Spleen (tissue), 11 donors: ENCODE data around the gene CRAT. TPM values are rescaled to one million over a fixed set of nuclear protein-coding genes. Genes with fewer than 3 reads are reported as not detected.

Experiments used
- DNase-seq: peaks from one replicate; pipeline ENCODE4 v3.0.0-alpha.2; 2020
- H3K27ac ChIP-seq, 8 donors: fragments of 200-600 bp; sonication (generic) in 7 of 8; 1 replicate in 4 of 8; 2 replicates in 4 of 8; pipeline versions ENCODE4 v1.5.0 to v1.8.0; 2016 to 2021; ENCODE audit warnings: inconsistent platforms in 4 of 8, mild to moderate bottlenecking in 4 of 8, moderate library complexity in 1 of 8
- H3K27me3 ChIP-seq, 7 donors: fragments of 200-600 bp; sonication (generic) in 6 of 7; replicated peaks in 1 of 7; 1 replicate in 4 of 7; 2 replicates in 3 of 7; pipeline versions ENCODE4 v1.5.0 to v1.8.0; 2016 to 2021; ENCODE audit warnings: inconsistent platforms in 3 of 7, mild to moderate bottlenecking in 1 of 7
- H3K36me3 ChIP-seq, 6 donors: fragments of 200-600 bp; sonication (generic) in 5 of 6; 1 replicate in 4 of 6; 2 replicates in 2 of 6; pipeline versions ENCODE4 v1.5.0 to v1.8.0; 2016 to 2021; ENCODE audit warnings: inconsistent platforms in 2 of 6
- H3K4me1 ChIP-seq, 6 donors: fragments of 200-600 bp; sonication (generic) in 5 of 6; 1 replicate in 3 of 6; 2 replicates in 3 of 6; pipeline versions ENCODE4 v1.5.0 to v1.8.0; 2016 to 2021; ENCODE audit warnings: inconsistent platforms in 3 of 6
- H3K4me3 ChIP-seq, 8 donors: fragments of 200-600 bp; sonication (generic) in 7 of 8; 1 replicate in 4 of 8; 2 replicates in 4 of 8; pipeline versions ENCODE4 v1.5.0 to v1.8.0; 2016 to 2021; ENCODE audit warnings: inconsistent platforms in 4 of 8, mild to moderate bottlenecking in 4 of 8, moderate library complexity in 2 of 8
- H3K9me3 ChIP-seq, 8 donors: fragments of 200-600 bp; sonication (generic) in 7 of 8; 1 replicate in 4 of 8; 2 replicates in 4 of 8; pipeline versions ENCODE4 v1.5.0 to v1.8.0; 2016 to 2021; ENCODE audit warnings: inconsistent platforms in 4 of 8
- CTCF ChIP-seq, 11 experiments: fragments of 200-600 bp in 7 of 11; fragments of 450-650 bp in 4 of 11; sonication (generic) in 4 of 11; IDR thresholded peaks in 8 of 11; conservative IDR thresholded peaks in 3 of 11; 1 replicate in 7 of 11; 2 replicates in 4 of 11; pipeline versions ENCODE4 v1.4.0 to v1.8.0; 2016 to 2021; ENCODE audit warnings: antibody characterized with exemption in 11 of 11, inconsistent platforms in 4 of 11, mild to moderate bottlenecking in 1 of 11
- POLR2A ChIP-seq, 3 donors: fragments of 450-650 bp; IDR thresholded peaks; one replicate each; pipeline ENCODE4 v1.5.1; 2017; ENCODE audit warnings: antibody characterized with exemption in 3 of 3, mild to moderate bottlenecking in 1 of 3
- POLR2AphosphoS5 ChIP-seq, 3 donors: sonication (generic); formaldehyde crosslinking; IDR thresholded peaks; one replicate each; pipeline ENCODE4 v1.5.1; 2017; ENCODE audit warnings: antibody characterized with exemption in 3 of 3
- WGBS, 5 donors: extraction: QIAGEN DNeasy Blood & Tissue Kit in 3 of 5; methylation state at CpG; one replicate each; pipeline versions ENCODE4 v1.1.5 to v1.1.7; 2013 to 2018; 5-methylcytosine and 5-hydroxymethylcytosine counted together
- intact Hi-C: fragments of 100-400 bp; cut with DNase I; formaldehyde crosslinking; loops from one replicate; pipeline ENCODE4 v1.15.0; 2023; ENCODE audit warnings: low total_unique reads
- polyA plus RNA-seq, 3 donors: library from polyadenylated mRNA; stranded (reverse); fragments of 200-250 nt; gene quantifications; one replicate each; pipeline ENCODE4 v1.2.1, GENCODE V29; 2013
- total RNA-seq, 7 donors: library from RNA; depleted of rRNA in 3 of 7; stranded (reverse); fragments of >200 nt in 3 of 7; fragmentation: NEBNext Ultra II Directional in 4 of 7; extraction: Animal tissue kit (Norgen Biotek cat#: 25700) in 4 of 7; gene quantifications; one replicate each; pipeline versions ENCODE4 v1.1.0 to v1.2.1, GENCODE V29; 2016 to 2021
- donor health status: healthy with polysubstance abuse.
- donor health status: DM: no; HTN: no; CAD: no; lungs with moderate emphysema.
- donor health status: DM: no; HTN: no; CAD: no.
- donor health status: Bipolar disorder and iron deficiency.
- donor health status: healthy.
- donor health status: DM: no; HTN: no; CAD: no.
- donor health status: DM: yes; HTN: yes; CAD: no.

CRAT gene
- total and polyA plus RNA-seq, 10 donors, result 5.7 to 32.3 (median 15.7) TPM

GRCh38 chr9:129148463-129149204 lies 38.0 kb upstream of the CRAT start:
- Histone ChIP-seq H3K4me3 (no peak overlapping the region), H3K27me3 (no peaks in the 10 kb centered on the region), H3K36me3 (peaks cover 0 to 100% (median 21%) of the 10 kb centered on the region in 6 donors), H3K27ac (peak overlapping the region in 6 of 8 donors; percentile 38 to 100 (median 98)), H3K9me3 (no peaks in the 10 kb centered on the region), H3K4me1 (peaks cover 6 to 67% (median 39%) of the 10 kb centered on the region in 6 donors)
- WGBS, 5 donors, result 75 to 86% (median 79%) methylated on average over 6 of the region's 6 CpGs
- TF ChIP-seq CTCF (IDR thresholded peaks at IDR 0.05 in 8 of 11, conservative IDR thresholded peaks at IDR 0.05 in 3 of 11), result no peak
- no peak for TF ChIP-seq POLR2A (IDR thresholded peaks at IDR 0.05)
- no peak for TF ChIP-seq POLR2AphosphoS5 (IDR thresholded peaks at IDR 0.05)
- DNase-seq, result no peak
- intact Hi-C loops, result no loop called here

GRCh38 chr9:129146441-129146941 lies 35.9 kb upstream of the CRAT start:
- Histone ChIP-seq H3K36me3 (peaks cover 0 to 95% (median 23%) of the 10 kb centered on the region in 6 donors), H3K27me3 (no peaks in the 10 kb centered on the region), H3K9me3 (no peaks in the 10 kb centered on the region), H3K4me3 (no peak overlapping the region), H3K27ac (peak overlapping the region; percentile 14 to 100 (median 98)), H3K4me1 (peaks cover 27 to 88% (median 59%) of the 10 kb centered on the region in 6 donors)
- intact Hi-C loops, result no loop called here
- no peak for DNase-seq
- WGBS, 5 donors, result 56 to 86% (median 72%) methylated on average over 6 to 8 of the region's 8 CpGs
- TF ChIP-seq POLR2A (IDR thresholded peaks at IDR 0.05), result no peak
- peak in 1 of 3 donors; percentile 6 for TF ChIP-seq POLR2AphosphoS5 (IDR thresholded peaks at IDR 0.05)

- H3K27ac ChIP-seq, result peak overlapping the region; percentile 35 to 100 (median 98)
- no peak overlapping the region for H3K4me3 ChIP-seq
- intact Hi-C loops, result no loop called here
- WGBS, 5 donors, result 73 to 88% (median 85%) methylated on average over 4 to 7 of the region's 7 CpGs
- TF ChIP-seq POLR2A (IDR thresholded peaks at IDR 0.05), result no peak
- TF ChIP-seq CTCF (IDR thresholded peaks at IDR 0.05 in 8 of 11, conservative IDR thresholded peaks at IDR 0.05 in 3 of 11), result no peak
- peak in 2 of 3 donors; percentile 28 to 54 for TF ChIP-seq POLR2AphosphoS5 (IDR thresholded peaks at IDR 0.05)
- no peaks in the 10 kb centered on the region for H3K27me3 ChIP-seq
- DNase-seq, result no peak
- peaks cover 34 to 95% (median 66%) of the 10 kb centered on the region in 6 donors for H3K4me1 ChIP-seq
- H3K36me3 ChIP-seq, result peaks cover 0 to 89% (median 23%) of the 10 kb centered on the region in 6 donors
- no peaks in the 10 kb centered on the region for H3K9me3 ChIP-seq
These were observed 35.3 kb upstream of the CRAT start for GRCh38 chr9:129145841-129146292.

GRCh38 chr9:129145316-129145715 lies 34.7 kb upstream of the CRAT start:
- DNase-seq, result no peak
- Histone ChIP-seq H3K27me3 (no peaks in the 10 kb centered on the region), H3K36me3 (peaks cover 0 to 83% (median 23%) of the 10 kb centered on the region in 6 donors), H3K9me3 (no peaks in the 10 kb centered on the region), H3K4me3 (no peak overlapping the region), H3K27ac (peak overlapping the region; percentile 35 to 100 (median 98)), H3K4me1 (peaks cover 39 to 100% (median 71%) of the 10 kb centered on the region in 6 donors)
- TF ChIP-seq CTCF (IDR thresholded peaks at IDR 0.05 in 8 of 11, conservative IDR thresholded peaks at IDR 0.05 in 3 of 11) (no peak), POLR2AphosphoS5 (IDR thresholded peaks at IDR 0.05) (no peak), POLR2A (IDR thresholded peaks at IDR 0.05) (no peak)
- WGBS, 5 donors, result 73 to 90% (median 79%) methylated on average over 1 to 2 of the region's 2 CpGs
- intact Hi-C loops, result no loop called here
